Neural cell (in vitro differentiated cells): ENCODE data around the gene LPXN. TPM values are rescaled to one million over a fixed set of nuclear protein-coding genes. Genes with fewer than 3 reads are reported as not detected.

ENCODE experiments used
- H2AFZ ChIP-seq: fragments of 200-600, 300-800 bp; sonication (generic), shearing (Covaris generic); 2 replicates; pipeline ENCODE4 v1.6.0; 2014; ENCODE audit warnings: low read depth, mild to moderate bottlenecking, antibody characterized with exemption, low read length, moderate library complexity
- H3F3A ChIP-seq: fragments of 200-600 bp; shearing (Covaris generic); 2 replicates; pipeline ENCODE4 v1.6.1; 2016; ENCODE audit warnings: mild to moderate bottlenecking, moderate library complexity, mixed read lengths, antibody characterized with exemption, low read length; ENCODE audit not compliant: insufficient read depth, poor library complexity, severe bottlenecking
- H3K27ac ChIP-seq: fragments of 200-600, 300-800 bp; sonication (generic), shearing (Covaris generic); 2 replicates; pipeline ENCODE4 v1.5.1; 2014; ENCODE audit warnings: mild to moderate bottlenecking, low read length, moderate library complexity
- H3K27me3 ChIP-seq: fragments of 300-800, 200-600 bp; sonication (generic), shearing (Covaris generic); 2 replicates; pipeline ENCODE4 v1.6.0; 2014; ENCODE audit warnings: mild to moderate bottlenecking, low read depth, low read length, moderate library complexity; ENCODE audit not compliant: insufficient read depth
- H3K36me3 ChIP-seq: fragments of 300-800, 200-600 bp; sonication (generic), shearing (Covaris generic); 2 replicates; pipeline ENCODE4 v1.5.1; 2014; ENCODE audit warnings: mild to moderate bottlenecking, antibody characterized with exemption, low read length, moderate library complexity; ENCODE audit not compliant: insufficient read depth
- H3K4me2 ChIP-seq: fragments of 300-800, 200-600 bp; sonication (generic), shearing (Covaris generic); 2 replicates; pipeline ENCODE4 v1.6.0; 2014; ENCODE audit warnings: mild to moderate bottlenecking, low read length
- H3K4me3 ChIP-seq: fragments of 300-800, 200-600 bp; sonication (generic), shearing (Covaris generic); 2 replicates; pipeline ENCODE4 v1.5.1; 2014; ENCODE audit warnings: mild to moderate bottlenecking, low read length, moderate library complexity
- H3K79me2 ChIP-seq: fragments of 200-600 bp; shearing (Covaris generic); replicated peaks from 2 replicates; pipeline ENCODE4 v1.6.0; 2014; ENCODE audit warnings: mild to moderate bottlenecking, low read length, moderate library complexity; ENCODE audit not compliant: insufficient read depth
- H3K9ac ChIP-seq: fragments of 300-800, 200-600 bp; sonication (generic), shearing (Covaris generic); 2 replicates; pipeline ENCODE4 v1.6.1; 2016; ENCODE audit warnings: mild to moderate bottlenecking, low read length, mixed read lengths
- H3K9me2 ChIP-seq: fragments of 200-600 bp; shearing (Covaris generic); 2 replicates; pipeline ENCODE4 v1.6.1; 2016; ENCODE audit warnings: mild to moderate bottlenecking, low read length, mixed read lengths; ENCODE audit not compliant: insufficient read depth
- H3K9me3 ChIP-seq: fragments of 200-600, 300-800 bp; sonication (generic), shearing (Covaris generic); 2 replicates; pipeline ENCODE4 v1.6.1; 2016; ENCODE audit warnings: mild to moderate bottlenecking, mixed run types, low read length, moderate library complexity, mixed read lengths
- H4K20me1 ChIP-seq: fragments of 200-600 bp; shearing (Covaris generic); 2 replicates; pipeline ENCODE4 v1.6.1; 2016; ENCODE audit warnings: mild to moderate bottlenecking, mixed run types; ENCODE audit not compliant: insufficient read depth
- CTCF ChIP-seq: fragments of 450-650 bp; IDR thresholded peaks from 2 replicates; pipeline ENCODE4 v1.5.1; 2014; ENCODE audit warnings: antibody characterized with exemption, mild to moderate bottlenecking, moderate library complexity; ENCODE audit not compliant: poor library complexity, severe bottlenecking
- EP300 ChIP-seq: fragments of 450-650 bp; conservative IDR thresholded peaks from 2 replicates; pipeline ENCODE4 v1.6.1; 2014; ENCODE audit warnings: antibody characterized with exemption, mild to moderate bottlenecking, moderate library complexity; ENCODE audit not compliant: poor library complexity, severe bottlenecking
- EZH2 ChIP-seq: fragments of 200-600, 300-800 bp; shearing (Covaris generic), sonication (generic); IDR thresholded peaks from 2 replicates; pipeline ENCODE4 v1.6.1; 2014; ENCODE audit warnings: antibody characterized with exemption, low read length, borderline replicate concordance, mild to moderate bottlenecking; ENCODE audit not compliant: insufficient read depth, poor library complexity, severe bottlenecking
- MXI1 ChIP-seq: fragments of 450-650 bp; conservative IDR thresholded peaks from 2 replicates; pipeline ENCODE4 v1.6.1; 2014; ENCODE audit warnings: antibody characterized with exemption, mild to moderate bottlenecking; ENCODE audit not compliant: poor library complexity, severe bottlenecking
- POLR2AphosphoS5 ChIP-seq: IDR thresholded peaks from 2 replicates; pipeline ENCODE4 v1.6.1; 2012
- RAD21 ChIP-seq: fragments of 450-650 bp; conservative IDR thresholded peaks from 2 replicates; pipeline ENCODE4 v1.6.1; 2014; ENCODE audit warnings: antibody characterized with exemption, mild to moderate bottlenecking, moderate library complexity
- REST ChIP-seq: IDR thresholded peaks from 2 replicates; pipeline ENCODE4 v1.6.1; 2012; ENCODE audit warnings: borderline replicate concordance
- SMC3 ChIP-seq: fragments of 450-650 bp; conservative IDR thresholded peaks from 2 replicates; pipeline ENCODE4 v1.6.1; 2014; ENCODE audit warnings: antibody characterized with exemption, mild to moderate bottlenecking, moderate library complexity; ENCODE audit not compliant: poor library complexity
- TAF1 ChIP-seq: IDR thresholded peaks from 2 replicates; pipeline ENCODE4 v1.6.1; 2012; ENCODE audit warnings: low read depth
- polyA plus RNA-seq: library from polyadenylated mRNA; depleted of rRNA; stranded (reverse); fragments of >200 nt; gene quantifications from 2 replicates; pipeline ENCODE4 v1.2.3, GENCODE V29; 2014

The LPXN gene
- polyA plus RNA-seq, 1 donor from 2014 or later = 4.1 TPM

GRCh38 chr11:58616594-58616993, 40.9 kb upstream of the LPXN start:
- TF ChIP-seq REST = no peak
- no peak for TF ChIP-seq RAD21
- no peak for TF ChIP-seq SMC3
- TF ChIP-seq EZH2 = no peak
- TF ChIP-seq TAF1 = no peak
- TF ChIP-seq MXI1 = no peak
- no peak for TF ChIP-seq EP300
- TF ChIP-seq CTCF = no peak
- TF ChIP-seq POLR2AphosphoS5 = no peak
- Histone ChIP-seq H3K4me2 (no peak overlapping the region), H3K4me3 (no peak overlapping the region), H3K9me3 (no peaks in the 10 kb centered on the region), H3K27ac (no peak overlapping the region), H3K27me3 (no peaks in the 10 kb centered on the region), H3K9me2 (no peaks in the 10 kb centered on the region), H3K79me2 (no peaks in the 10 kb centered on the region), H2AFZ (no peak overlapping the region), H4K20me1 (no peaks in the 10 kb centered on the region), H3K36me3 (peaks cover 11% of the 10 kb centered on the region), H3F3A (no peaks in the 10 kb centered on the region), H3K9ac (no peak overlapping the region)

- Histone ChIP-seq H3K9me3 (no peaks in the 10 kb centered on the region), H4K20me1 (no peaks in the 10 kb centered on the region), H3K79me2 (no peaks in the 10 kb centered on the region), H3K9ac (no peak overlapping the region), H2AFZ (no peak overlapping the region), H3K4me2 (no peak overlapping the region), H3K36me3 (peaks cover 11% of the 10 kb centered on the region), H3F3A (no peaks in the 10 kb centered on the region), H3K9me2 (no peaks in the 10 kb centered on the region), H3K4me3 (no peak overlapping the region), H3K27ac (no peak overlapping the region), H3K27me3 (no peaks in the 10 kb centered on the region)
- no peak for TF ChIP-seq RAD21
- no peak for TF ChIP-seq REST
- TF ChIP-seq EP300 = no peak
- no peak for TF ChIP-seq POLR2AphosphoS5
- TF ChIP-seq SMC3 = no peak
- no peak for TF ChIP-seq MXI1
- no peak for TF ChIP-seq CTCF
- TF ChIP-seq TAF1 = no peak
- TF ChIP-seq EZH2 = no peak
These were observed 39.9 kb upstream of the LPXN start for GRCh38 chr11:58615559-58615958.
